ENCODE results near the gene CAPN15. TPM values are rescaled to one million over a fixed set of nuclear protein-coding genes. Genes with fewer than 3 reads are reported as not detected.

CAPN15 gene
- total RNA-seq, 6 experiments from 2014 or later, result 17.3 to 34.3 (median 23.3) TPM

DNA sequence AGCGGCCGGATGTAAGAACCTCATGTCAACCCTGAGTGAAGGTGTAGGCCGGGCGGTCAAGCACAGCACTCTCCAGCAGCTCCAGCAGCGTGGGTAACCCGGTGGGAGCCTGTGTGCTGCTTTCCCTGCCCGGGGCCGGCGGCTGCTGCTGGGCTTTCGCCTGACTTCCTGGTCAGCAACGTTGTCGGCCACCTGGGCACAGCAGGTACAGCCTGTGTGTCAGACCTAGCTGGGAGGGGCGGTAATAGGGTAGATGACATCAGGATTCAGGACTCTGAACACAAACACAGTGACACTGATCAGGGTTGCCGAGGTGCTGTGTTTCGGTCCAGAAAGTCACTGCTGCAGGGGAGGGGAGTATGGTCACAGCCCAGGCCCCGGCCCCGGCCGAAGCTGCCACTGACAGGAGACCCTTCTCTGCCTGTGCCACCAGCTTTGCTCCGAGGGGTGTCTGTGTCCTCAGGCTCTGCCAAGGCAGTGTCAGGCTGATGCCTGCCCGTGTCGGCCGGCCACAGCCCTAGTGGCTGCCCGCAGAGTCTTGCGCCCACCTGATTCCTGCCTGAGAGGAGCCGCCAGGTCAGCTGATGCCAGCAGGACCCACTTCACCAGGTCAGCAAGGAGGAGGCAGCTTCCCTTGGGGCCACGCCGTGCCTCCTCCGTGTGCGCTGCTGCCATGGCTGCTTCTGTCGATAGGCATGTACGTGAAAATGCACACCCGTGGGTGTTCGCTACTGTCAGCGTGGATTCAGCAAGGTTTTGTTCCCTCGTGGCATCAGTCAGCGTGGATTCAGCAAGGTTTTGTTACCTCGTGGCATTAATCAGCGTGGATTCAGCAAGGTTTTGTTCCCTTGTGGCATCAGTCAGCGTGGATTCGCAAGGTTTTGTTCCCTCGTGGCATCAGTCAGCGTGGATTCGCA lies 71.6 kb downstream of the CAPN15 start:
- intact Hi-C loops (cut with DNase I), result no loop called here
- ATAC-seq, result peak; percentile 33 to 86 (median 82)
- peak in 2 of 3 donors; percentile 65 to 78 for DNase-seq
- peak overlapping the region in 2 of 3 donors; percentile 49 for H3K27ac ChIP-seq
- TF ChIP-seq POLR2A (IDR thresholded peaks at IDR 0.05), result no peak
- TF ChIP-seq, protein P1, sequence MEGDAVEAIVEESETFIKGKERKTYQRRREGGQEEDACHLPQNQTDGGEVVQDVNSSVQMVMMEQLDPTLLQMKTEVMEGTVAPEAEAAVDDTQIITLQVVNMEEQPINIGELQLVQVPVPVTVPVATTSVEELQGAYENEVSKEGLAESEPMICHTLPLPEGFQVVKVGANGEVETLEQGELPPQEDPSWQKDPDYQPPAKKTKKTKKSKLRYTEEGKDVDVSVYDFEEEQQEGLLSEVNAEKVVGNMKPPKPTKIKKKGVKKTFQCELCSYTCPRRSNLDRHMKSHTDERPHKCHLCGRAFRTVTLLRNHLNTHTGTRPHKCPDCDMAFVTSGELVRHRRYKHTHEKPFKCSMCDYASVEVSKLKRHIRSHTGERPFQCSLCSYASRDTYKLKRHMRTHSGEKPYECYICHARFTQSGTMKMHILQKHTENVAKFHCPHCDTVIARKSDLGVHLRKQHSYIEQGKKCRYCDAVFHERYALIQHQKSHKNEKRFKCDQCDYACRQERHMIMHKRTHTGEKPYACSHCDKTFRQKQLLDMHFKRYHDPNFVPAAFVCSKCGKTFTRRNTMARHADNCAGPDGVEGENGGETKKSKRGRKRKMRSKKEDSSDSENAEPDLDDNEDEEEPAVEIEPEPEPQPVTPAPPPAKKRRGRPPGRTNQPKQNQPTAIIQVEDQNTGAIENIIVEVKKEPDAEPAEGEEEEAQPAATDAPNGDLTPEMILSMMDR (IDR thresholded peaks at IDR 0.05), result no peak
- H3K36me3 ChIP-seq, result no peaks in the 10 kb centered on the region
- 92% methylated on average over 12 of the region's 43 CpGs for WGBS (ENCODE audit: insufficient coverage, low coverage, low lambda C conversion rate, missing lambda C conversion rate)
- H3K9me3 ChIP-seq, result no peaks in the 10 kb centered on the region
- H3K27me3 ChIP-seq, result no peaks in the 10 kb centered on the region
- H3K4me3 ChIP-seq, result no peak overlapping the region
- peaks cover 0 to 29% (median 12%) of the 10 kb centered on the region in 4 donors for H3K4me1 ChIP-seq

DNA sequence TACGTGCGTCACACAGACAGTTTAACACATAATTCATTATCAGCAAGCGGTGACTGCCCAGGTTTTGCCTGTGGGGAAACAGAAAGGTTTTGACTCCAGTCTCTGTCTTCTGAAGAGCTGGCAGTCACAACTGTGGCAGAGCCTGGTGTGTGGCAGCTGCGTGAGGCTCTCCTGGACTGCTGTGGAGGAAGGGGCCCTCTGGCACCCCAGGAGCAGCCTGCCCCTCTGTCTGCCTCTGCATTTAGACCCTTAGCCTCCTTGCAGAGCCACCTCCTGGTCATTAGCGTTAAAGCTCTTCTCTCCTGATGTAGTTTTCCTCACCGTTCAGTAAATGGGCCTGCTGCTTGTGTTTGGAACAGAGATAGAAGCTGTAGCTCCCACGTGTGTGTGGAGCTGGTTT lies 73.3 kb downstream of the CAPN15 start:
- Histone ChIP-seq H3K27me3 (no peaks in the 10 kb centered on the region), H3K9me3 (no peaks in the 10 kb centered on the region), H3K27ac (no peak overlapping the region), H3K4me1 (peaks cover 0 to 17% (median 6%) of the 10 kb centered on the region in 4 donors), H3K4me3 (no peak overlapping the region), H3K36me3 (no peaks in the 10 kb centered on the region)
- TF ChIP-seq POLR2A (IDR thresholded peaks at IDR 0.05), result no peak
- TF ChIP-seq, protein P1 (IDR thresholded peaks at IDR 0.05), result peak in 3 of 4 donors; percentile 6 to 27 (median 19)
- intact Hi-C loops (cut with DNase I), result no loop called here
- DNase-seq (no peak), ATAC-seq (peak in 1 of 4 donors; percentile 42)
- 49% methylated on average over 6 of the region's 7 CpGs for WGBS (ENCODE audit: insufficient coverage, low coverage, low lambda C conversion rate, missing lambda C conversion rate)

DNA sequence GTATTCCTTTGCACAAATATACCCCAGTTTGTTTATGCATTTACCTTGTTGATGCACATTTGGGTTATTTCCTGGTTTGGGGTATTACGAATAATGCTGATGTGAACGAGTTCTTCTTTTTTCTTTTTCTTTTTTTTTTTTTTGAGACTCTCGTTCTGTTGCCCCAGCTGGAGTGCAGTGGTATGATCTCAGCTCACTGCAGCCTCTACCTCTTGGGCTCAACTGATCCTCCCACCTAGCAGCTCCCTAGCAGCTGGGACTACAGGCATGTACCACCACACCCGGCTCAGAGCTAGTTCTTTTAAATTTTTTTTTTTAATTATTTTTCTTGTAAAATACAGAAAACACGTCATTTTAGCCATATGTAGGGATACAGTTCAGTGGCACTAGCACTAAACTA lies 76.4 kb downstream of the CAPN15 start:
- 71% methylated on average over 5 of the region's 5 CpGs for WGBS (ENCODE audit: insufficient coverage, low coverage, low lambda C conversion rate, missing lambda C conversion rate)
- DNase-seq, result no peak
- H3K4me3 ChIP-seq, result no peak overlapping the region
- intact Hi-C loops (cut with DNase I), result no loop called here
- ATAC-seq, result no peak
- no peaks in the 10 kb centered on the region for H3K27me3 ChIP-seq
- H3K27ac ChIP-seq, result no peak overlapping the region
- TF ChIP-seq POLR2A (IDR thresholded peaks at IDR 0.05), result no peak
- TF ChIP-seq, protein P1 (IDR thresholded peaks at IDR 0.05), result no peak
- peaks cover 0 to 3% (median 0%) of the 10 kb centered on the region in 4 donors for H3K4me1 ChIP-seq
- H3K36me3 ChIP-seq, result no peaks in the 10 kb centered on the region
- H3K9me3 ChIP-seq, result no peaks in the 10 kb centered on the region

Small RNA genes within 50 kb of the gene (microRNA-seq; reads per million reads assigned to microRNA genes)
- 2.0 to 2.6 reads per million in 2 donors for gene MIR3176
- 0.29 to 1.3 reads per million in 2 donors for gene MIR5587

Small RNA genes within 50 kb of the gene (small RNA-seq; reads per million reads assigned to genes)
- gene MIR3176 (0 to 0.19 reads per million in 2 experiments), gene MIR5587 (0 to 0.29 reads per million in 2 experiments), gene Z98883.1 (0 reads per million in 2 experiments)

Other genes with a start within 250 kb of the CAPN15 start
- not detected for gene ARHGDIG, start 247.1 kb upstream of the CAPN15 start, total RNA-seq
- not detected for gene PDIA2, start 244.5 kb upstream of the CAPN15 start, total RNA-seq
- gene AXIN1, start 175.0 kb upstream of the CAPN15 start, total RNA-seq, result 10 to 100 TPM in 3 of 6 experiments, 1 to 10 TPM in 3; 5.5 to 17.4 (median 9.4) TPM
- 10 to 100 TPM; 29.9 to 64.7 (median 32.6) TPM for gene MRPL28, start 157.2 kb upstream of the CAPN15 start, total RNA-seq
- gene PGAP6, start 145.7 kb upstream of the CAPN15 start, total RNA-seq, result 10 to 100 TPM; 24.3 to 44.6 (median 28.0) TPM
- 10 to 100 TPM; 50.3 to 83.6 (median 61.0) TPM for gene NME4, start 130.5 kb upstream of the CAPN15 start, total RNA-seq
- gene DECR2, start 125.8 kb upstream of the CAPN15 start, total RNA-seq, result 100 to 1,000 TPM in 3 of 6 experiments, 10 to 100 TPM in 3; 73.6 to 169 (median 97.0) TPM
- gene RAB11FIP3, start 102.1 kb upstream of the CAPN15 start, total RNA-seq, result 10 to 100 TPM; 19.5 to 38.3 (median 25.5) TPM
- gene PRR35, start 32.7 kb downstream of the CAPN15 start, total RNA-seq, result not detected
- under 1 TPM in 5 of 6 experiments, not detected in 1; 0.12 to 0.33 (median 0.28) TPM for gene NHLRC4, start 39.3 kb downstream of the CAPN15 start, total RNA-seq
- 10 to 100 TPM; 19.5 to 32.0 (median 27.8) TPM for gene PIGQ, start 42.3 kb downstream of the CAPN15 start, total RNA-seq
- gene RAB40C, start 62.4 kb downstream of the CAPN15 start, total RNA-seq, result 10 to 100 TPM in 5 of 6 experiments, 1 to 10 TPM in 1; 10.0 to 14.1 (median 12.0) TPM
- under 1 TPM; 0.43 to 0.70 (median 0.56) TPM for gene WFIKKN1, start 103.3 kb downstream of the CAPN15 start, total RNA-seq
- gene METTL26, start 108.6 kb downstream of the CAPN15 start, total RNA-seq, result 100 to 1,000 TPM in 1 of 6 experiments, 10 to 100 TPM in 5; 22.7 to 126 (median 32.6) TPM
- 100 to 1,000 TPM in 2 of 6 experiments, 10 to 100 TPM in 4; 48.8 to 130 (median 76.7) TPM for gene MCRIP2, start 114.1 kb downstream of the CAPN15 start, total RNA-seq
- gene WDR90, start 121.7 kb downstream of the CAPN15 start, total RNA-seq, result 10 to 100 TPM in 4 of 6 experiments, 1 to 10 TPM in 2; 7.2 to 18.1 (median 11.8) TPM
- 10 to 100 TPM; 28.5 to 44.8 (median 40.3) TPM for gene RHOT2, start 140.4 kb downstream of the CAPN15 start, total RNA-seq
- gene RHBDL1, start 148.0 kb downstream of the CAPN15 start, total RNA-seq, result 1 to 10 TPM in 1 of 6 experiments, under 1 TPM in 5; 0.37 to 1.1 (median 0.60) TPM
- gene STUB1, start 152.7 kb downstream of the CAPN15 start, total RNA-seq, result 10 to 100 TPM; 37.3 to 69.6 (median 54.3) TPM
- 10 to 100 TPM; 26.9 to 68.1 (median 36.9) TPM for gene JMJD8, start 156.6 kb downstream of the CAPN15 start, total RNA-seq
- 10 to 100 TPM in 1 of 6 experiments, 1 to 10 TPM in 5; 5.5 to 11.7 (median 9.7) TPM for gene WDR24, start 162.7 kb downstream of the CAPN15 start, total RNA-seq
- gene FBXL16, start 178.1 kb downstream of the CAPN15 start, total RNA-seq, result 1 to 10 TPM in 2 of 6 experiments, under 1 TPM in 1, not detected in 3; 0.05 to 2.3 (median 1.7) TPM
- gene METRN, start 187.4 kb downstream of the CAPN15 start, total RNA-seq, result 10 to 100 TPM; 14.0 to 43.7 (median 26.2) TPM
- gene ANTKMT, start 193.4 kb downstream of the CAPN15 start, total RNA-seq, result 10 to 100 TPM; 19.7 to 56.0 (median 28.2) TPM
- gene CCDC78, start 198.7 kb downstream of the CAPN15 start, total RNA-seq, result under 1 TPM in 1 of 6 experiments, not detected in 5; 0.31 TPM
- 1 to 10 TPM in 4 of 6 experiments, under 1 TPM in 2; 0.83 to 2.5 (median 1.3) TPM for gene HAGHL, start 199.4 kb downstream of the CAPN15 start, total RNA-seq
- gene CIAO3, start 213.3 kb downstream of the CAPN15 start, total RNA-seq, result 10 to 100 TPM; 11.9 to 26.1 (median 17.3) TPM
- gene MSLN, start 233.0 kb downstream of the CAPN15 start, total RNA-seq, result under 1 TPM in 1 of 6 experiments, not detected in 5; 0.25 TPM

Measured in right lobe of liver (tissue), 6 donors.